GM13977 (cell line): ENCODE results near the gene SHISA2.

Experiments
- DNase-seq: peaks from one replicate; pipeline ENCODE4 v3.0.0; 2012; ENCODE audit warnings: low spot score
- in situ Hi-C: fragments of 300-500 bp; cut with MboI; formaldehyde crosslinking; loops from one replicate; pipeline ENCODE4 v1.12.0; 2022; ENCODE audit warnings: low sequenced_read_pairs, low pct_unique_long_range_greater_than_20kb, mixed read lengths, inconsistent platforms; ENCODE audit not compliant: unreplicated experiment
- TF ChIP-seq, protein P1 (sequence below): IDR thresholded peaks from 2 replicates; pipeline ENCODE4 v1.5.1; 2012; ENCODE audit warnings: mild to moderate bottlenecking, control low read depth; ENCODE audit not compliant: insufficient read depth; ENCODE audit errors: extremely low read depth, missing control alignments

SHISA2 gene

DNA sequence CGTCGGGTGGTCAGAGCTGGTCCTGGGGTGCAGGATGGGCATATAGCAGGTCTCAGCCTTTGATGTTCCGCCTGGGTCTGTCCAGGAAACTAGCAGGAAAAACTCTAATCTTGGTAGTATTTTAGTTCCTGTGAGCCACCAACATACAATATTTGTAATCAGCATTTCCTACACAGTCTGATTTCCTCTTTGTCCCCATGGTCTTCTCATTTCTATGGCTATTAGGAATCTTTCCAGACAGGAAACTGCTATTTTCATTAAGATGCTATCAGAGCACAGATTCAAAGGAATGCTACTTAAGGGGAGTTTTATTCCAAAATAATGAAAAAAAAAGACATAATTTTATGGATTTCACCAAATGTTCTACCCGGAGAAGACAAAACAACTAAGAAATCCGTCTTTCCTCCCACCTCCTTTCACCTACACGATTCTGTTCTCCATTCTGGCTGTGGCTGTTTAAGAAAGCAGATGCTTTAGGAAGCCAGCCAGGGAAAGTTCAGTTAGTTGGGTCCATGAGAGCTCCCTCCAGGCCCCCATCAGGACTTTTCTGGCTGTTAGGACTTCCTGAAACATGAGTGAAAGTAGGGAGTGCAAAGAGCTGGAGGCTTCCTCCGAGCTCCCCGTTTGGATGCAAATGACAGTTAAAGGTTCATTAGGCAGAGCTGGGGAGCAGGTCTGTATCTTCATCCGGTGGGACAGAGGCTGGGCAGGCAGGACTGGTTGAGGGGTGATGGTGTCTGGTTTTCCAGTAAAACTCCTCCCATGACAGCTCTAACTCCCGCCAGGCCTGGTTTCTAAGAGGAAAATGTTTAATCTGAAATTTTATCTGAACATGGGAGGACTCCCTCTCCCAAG, 36.3 kb downstream of the SHISA2 start:
- TF ChIP-seq, protein P1, sequence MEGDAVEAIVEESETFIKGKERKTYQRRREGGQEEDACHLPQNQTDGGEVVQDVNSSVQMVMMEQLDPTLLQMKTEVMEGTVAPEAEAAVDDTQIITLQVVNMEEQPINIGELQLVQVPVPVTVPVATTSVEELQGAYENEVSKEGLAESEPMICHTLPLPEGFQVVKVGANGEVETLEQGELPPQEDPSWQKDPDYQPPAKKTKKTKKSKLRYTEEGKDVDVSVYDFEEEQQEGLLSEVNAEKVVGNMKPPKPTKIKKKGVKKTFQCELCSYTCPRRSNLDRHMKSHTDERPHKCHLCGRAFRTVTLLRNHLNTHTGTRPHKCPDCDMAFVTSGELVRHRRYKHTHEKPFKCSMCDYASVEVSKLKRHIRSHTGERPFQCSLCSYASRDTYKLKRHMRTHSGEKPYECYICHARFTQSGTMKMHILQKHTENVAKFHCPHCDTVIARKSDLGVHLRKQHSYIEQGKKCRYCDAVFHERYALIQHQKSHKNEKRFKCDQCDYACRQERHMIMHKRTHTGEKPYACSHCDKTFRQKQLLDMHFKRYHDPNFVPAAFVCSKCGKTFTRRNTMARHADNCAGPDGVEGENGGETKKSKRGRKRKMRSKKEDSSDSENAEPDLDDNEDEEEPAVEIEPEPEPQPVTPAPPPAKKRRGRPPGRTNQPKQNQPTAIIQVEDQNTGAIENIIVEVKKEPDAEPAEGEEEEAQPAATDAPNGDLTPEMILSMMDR: no peak
- no peak for DNase-seq
- in situ Hi-C loops: no loop called here

DNA sequence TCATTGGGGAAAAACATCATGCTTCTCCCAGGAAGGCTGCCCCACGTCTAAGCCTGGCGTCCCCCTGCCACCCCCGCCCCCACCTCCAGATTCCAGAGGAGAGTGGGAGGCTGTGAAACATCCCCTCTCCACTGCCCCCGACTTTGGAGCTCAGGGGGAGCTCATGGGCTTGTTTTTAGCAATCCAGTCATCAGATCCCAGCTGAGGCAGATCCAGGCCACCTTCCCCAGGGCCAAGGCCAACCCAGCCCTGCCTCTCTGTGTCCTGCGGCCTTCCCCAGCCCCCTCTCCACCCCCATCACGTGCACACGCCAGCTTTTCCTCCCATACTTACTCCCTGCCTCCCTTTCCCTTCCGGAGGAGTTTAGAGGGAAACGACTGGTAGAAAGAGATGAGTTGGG, 38.8 kb downstream of the SHISA2 start:
- in situ Hi-C loops: no loop called here
- TF ChIP-seq, protein P1: no peak

DNA sequence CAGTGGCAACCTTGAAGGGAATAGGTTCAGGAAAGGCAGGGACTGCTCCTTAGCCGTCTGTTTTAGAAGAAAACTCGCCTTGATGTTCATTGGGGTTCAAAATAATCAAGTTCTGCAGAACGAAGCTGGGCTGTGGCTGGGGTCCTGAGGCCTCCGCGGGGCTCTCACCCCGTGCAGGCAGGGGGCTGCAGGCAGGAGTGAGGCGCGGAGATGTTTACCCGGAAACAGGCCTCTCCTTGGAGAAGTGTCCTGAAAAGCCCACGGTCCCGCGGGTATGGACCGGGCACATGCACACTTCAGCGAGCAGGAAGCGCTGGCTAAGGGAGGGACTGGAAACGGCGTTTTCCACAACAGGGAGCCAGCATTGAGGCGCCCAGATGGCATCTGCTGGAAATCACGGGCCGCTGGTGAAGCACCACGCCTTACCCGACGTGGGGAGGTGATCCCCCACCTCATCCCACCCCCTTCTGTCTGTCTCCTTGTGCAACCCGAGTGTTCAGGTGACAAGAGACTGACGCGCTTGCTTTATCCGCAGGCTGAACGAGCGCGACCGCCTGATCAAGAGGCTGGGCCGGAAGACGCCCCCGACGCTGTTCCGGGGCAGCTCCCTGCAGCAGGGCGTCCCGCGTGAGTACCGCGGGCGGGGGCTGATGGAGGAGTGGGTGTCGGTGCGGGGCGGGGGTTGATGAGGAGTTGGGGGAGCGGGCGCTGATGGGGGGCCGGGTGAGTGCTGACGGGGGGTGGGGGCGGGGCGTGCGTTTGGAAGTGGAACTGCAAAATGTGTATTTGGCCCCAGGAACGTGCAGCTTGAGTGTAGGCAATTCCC, 39.6 kb downstream of the SHISA2 start:
- DNase-seq: no peak
- in situ Hi-C loops: no loop called here

More for the DNA sequence above, 38.8 kb downstream of the SHISA2 start:
- DNase-seq: no peak

GRCh38 chr13:26011208-26011573, 40.6 kb downstream of the SHISA2 start:
- in situ Hi-C loops: no loop called here
- DNase-seq: no peak
- TF ChIP-seq, protein P1: no peak

More for the DNA sequence above, 39.6 kb downstream of the SHISA2 start:
- TF ChIP-seq, protein P1: no peak

GRCh38 chr13:26010487-26011207, 41.2 kb downstream of the SHISA2 start:
- TF ChIP-seq, protein P1: no peak
- in situ Hi-C loops: no loop called here
- DNase-seq: no peak

- DNase-seq: no peak
- TF ChIP-seq, protein P1: no peak
- in situ Hi-C loops: no loop called here
Observed at GRCh38 chr13:26007261-26008125, 44.3 kb downstream of the SHISA2 start.
